GM12878 (cell line): ENCODE measurements around the gene HDAC5. TPM values are rescaled to one million over a fixed set of nuclear protein-coding genes. Genes with fewer than 3 reads are reported as not detected.

Experiments used
- ATAC-seq: fragments of 200-7000 bp; cut with Tn5 transposase; 3 replicates; pipeline ENCODE4 v1.9.1; 2020; ENCODE audit warnings: mild to moderate bottlenecking, moderate library complexity
- BruUV-seq: library from RNA; stranded (reverse); fragments of 400-500 nt; replicated peaks from 2 replicates; lab custom pipeline; 2021; lab: Mats Ljungman, UMichigan
- CTCF ChIA-PET: fragments of 300-600 bp; sonication (Branson Sonifier 250); formaldehyde crosslinking; extraction: SDS; loops from one replicate; lab custom pipeline; 2021; ENCODE audit warnings: inconsistent platforms; lab: Yijun Ruan, JAX
- POLR2A ChIA-PET: fragments of 350-600 bp; formaldehyde crosslinking; extraction: SDS; loops from one replicate; lab custom pipeline; 2021; ENCODE audit warnings: inconsistent platforms; lab: Charles Lee
- RAD21 ChIA-PET: fragments of 300-600 bp; sonication (Branson Sonifier 250); formaldehyde crosslinking; loops from one replicate; lab custom pipeline; 2023; ENCODE audit warnings: antibody characterized with exemption; ENCODE audit not compliant: unreplicated experiment; lab: Charles Lee
- SMC1A ChIA-PET: fragments of 300-600 bp; sonication (Branson Sonifier 250); formaldehyde crosslinking; loops from one replicate; lab custom pipeline; 2023; ENCODE audit not compliant: unreplicated experiment, uncharacterized antibody; lab: Charles Lee
- DNase-seq: peaks from one replicate; pipeline ENCODE4 v3.0.0-alpha.2; 2011; ENCODE audit warnings: low read depth, low spot score
- FAIRE-seq: peaks from 3 replicates; lab custom pipeline; 2011; peaks lifted over from hg19 to GRCh38; lab: Jason Lieb, UNC
- H2AFZ ChIP-seq: 2 replicates; pipeline ENCODE4 v1.6.0; 2011; ENCODE audit warnings: low read depth, low read length, control low read depth; ENCODE audit not compliant: control insufficient read depth
- H3K27ac ChIP-seq: 2 replicates; pipeline ENCODE4 v1.5.1; 2011; ENCODE audit warnings: control low read depth; ENCODE audit not compliant: control insufficient read depth, insufficient read depth
- H3K27me3 ChIP-seq, 2 experiments: replicated peaks in 1 of 2; 2 replicates each; pipeline versions ENCODE4 v1.6.0 to v1.6.1; 2011; ENCODE audit warnings: low read length in 1 of 2; ENCODE audit not compliant: control insufficient read depth in 2 of 2, insufficient read depth in 2 of 2
- H3K36me3 ChIP-seq, 2 experiments: 2 replicates each; pipeline ENCODE4 v1.5.1; 2011; ENCODE audit warnings: low read length in 1 of 2; ENCODE audit not compliant: control insufficient read depth in 2 of 2, insufficient read depth in 2 of 2
- H3K4me1 ChIP-seq: 2 replicates; pipeline ENCODE4 v1.6.1; 2011; ENCODE audit warnings: mild to moderate bottlenecking, low read length, moderate library complexity, mixed read lengths; ENCODE audit not compliant: control insufficient read depth, insufficient read depth
- H3K4me2 ChIP-seq: 2 replicates; pipeline ENCODE4 v1.6.0; 2011; ENCODE audit warnings: control low read depth; ENCODE audit not compliant: control insufficient read depth, insufficient read depth
- H3K4me3 ChIP-seq: fragments of 200-600 bp; sonication (generic); 2 replicates; pipeline ENCODE4 v1.5.1; 2016
- H3K79me2 ChIP-seq: 2 replicates; pipeline ENCODE4 v1.6.0; 2011; ENCODE audit warnings: low read length; ENCODE audit not compliant: control insufficient read depth, insufficient read depth
- H3K9ac ChIP-seq: 2 replicates; pipeline ENCODE4 v1.8.0; 2011; ENCODE audit warnings: low read length, control low read depth, mixed read lengths; ENCODE audit not compliant: control insufficient read depth, insufficient read depth
- H3K9me3 ChIP-seq: replicated peaks from 3 replicates; pipeline ENCODE4 v1.5.1; 2011; ENCODE audit warnings: mild to moderate bottlenecking, low read length; ENCODE audit not compliant: control insufficient read depth, insufficient read depth
- H4K20me1 ChIP-seq: 2 replicates; pipeline ENCODE4 v1.6.0; 2011; ENCODE audit not compliant: control insufficient read depth, insufficient read depth
- BCL3 ChIP-seq: IDR thresholded peaks from 2 replicates; pipeline ENCODE4 v1.6.1; 2011; ENCODE audit warnings: borderline replicate concordance, low read depth, mild to moderate bottlenecking, moderate library complexity, low read length; ENCODE audit not compliant: insufficient read depth, poor library complexity, severe bottlenecking
- BHLHE40 ChIP-seq, 2 experiments: fragments of 450-650 bp in 1 of 2; IDR thresholded peaks; 2 replicates each; pipeline ENCODE4 v1.6.1; 2011 to 2017; ENCODE audit warnings: low read depth in 2 of 2, borderline replicate concordance in 1 of 2, improper control_type of control experiment in 1 of 2, low read length in 1 of 2, mild to moderate bottlenecking in 1 of 2
- MTA2 ChIP-seq: fragments of 450-650 bp; IDR thresholded peaks from 2 replicates; pipeline ENCODE4 v1.6.1; 2016; ENCODE audit warnings: low read depth, mild to moderate bottlenecking, moderate library complexity
- NFXL1 ChIP-seq: fragments of 450-650 bp; IDR thresholded peaks from 2 replicates; pipeline ENCODE4 v1.6.1; 2017; ENCODE audit warnings: antibody characterized with exemption, mild to moderate bottlenecking, borderline replicate concordance
- POLR2A ChIP-seq: IDR thresholded peaks from 2 replicates; pipeline ENCODE4 v1.6.1; 2011; ENCODE audit warnings: low read depth, mild to moderate bottlenecking, low read length
- SPI1 ChIP-seq: IDR thresholded peaks from 2 replicates; pipeline ENCODE4 v1.6.1; 2011; ENCODE audit warnings: low read depth, mild to moderate bottlenecking, low read length, moderate library complexity, borderline replicate concordance; ENCODE audit not compliant: insufficient read depth
- STAT3 ChIP-seq: IDR thresholded peaks from 2 replicates; pipeline ENCODE4 v1.6.1; 2011; ENCODE audit warnings: low read depth, low read length, improper control_type of control experiment
- WGBS: methylation state at CpG from one replicate; pipeline ENCODE4 v1.1.6; 2016; ENCODE audit warnings: low lambda C conversion rate; ENCODE audit not compliant: insufficient replicate concordance, insufficient coverage; ENCODE audit errors: missing lambda C conversion rate; 5-methylcytosine and 5-hydroxymethylcytosine counted together
- in situ Hi-C: fragments of 300-500 bp; cut with MboI; formaldehyde crosslinking; loops from 9 replicates; pipeline ENCODE4 v1.14.3; 2018; ENCODE audit warnings: mixed read lengths
- intact Hi-C: fragments of 100-400 bp; cut with micrococcal nuclease; formaldehyde crosslinking; loops from one replicate; pipeline ENCODE4 v1.14.2; 2022; ENCODE audit not compliant: unreplicated experiment
- polyA plus RNA-seq, 11 experiments: library from polyadenylated mRNA; depleted of rRNA in 4 of 11; unstranded in 6 of 11; stranded (reverse) in 5 of 11; fragments of >200 nt; fragmentation: Nextera tagmentation in 4 of 11; fragmentation: Illumina TruSeq in 1 of 11; extraction: Ambion mirVana in 4 of 11; extraction: Trizol in 1 of 11; gene quantifications; 1 replicate in 1 of 11; 2 replicates in 10 of 11; pipeline versions ENCODE4 v1.2.1 to v1.2.3, GENCODE V29; 2011 to 2016; ENCODE audit warnings: inconsistent platforms in 2 of 11, missing spikeins in 2 of 11, low read depth in 1 of 11
- total RNA-seq, 4 experiments: library from RNA; depleted of rRNA in 3 of 4; stranded (reverse); fragments of >200 nt in 3 of 4; fragmentation: Illumina TruSeq in 1 of 4; extraction: Trizol in 1 of 4; gene quantifications; 2 replicates each; pipeline versions ENCODE4 v1.2.1 to v1.2.3, GENCODE V29; 2013 to 2021
- TF ChIP-seq, protein P1 (sequence below): fragments of 450-650 bp; formaldehyde crosslinking; IDR thresholded peaks from 2 replicates; pipeline ENCODE4 v1.4.0; 2022; ENCODE audit warnings: mild to moderate bottlenecking, moderate library complexity

The HDAC5 gene
- total and polyA plus RNA-seq, 10 of the 15 experiments (the other 5 are each of a cell fraction or from before 2014, with no cell fraction given) = 1.1 to 58.0 (median 27.3) TPM

DNA sequence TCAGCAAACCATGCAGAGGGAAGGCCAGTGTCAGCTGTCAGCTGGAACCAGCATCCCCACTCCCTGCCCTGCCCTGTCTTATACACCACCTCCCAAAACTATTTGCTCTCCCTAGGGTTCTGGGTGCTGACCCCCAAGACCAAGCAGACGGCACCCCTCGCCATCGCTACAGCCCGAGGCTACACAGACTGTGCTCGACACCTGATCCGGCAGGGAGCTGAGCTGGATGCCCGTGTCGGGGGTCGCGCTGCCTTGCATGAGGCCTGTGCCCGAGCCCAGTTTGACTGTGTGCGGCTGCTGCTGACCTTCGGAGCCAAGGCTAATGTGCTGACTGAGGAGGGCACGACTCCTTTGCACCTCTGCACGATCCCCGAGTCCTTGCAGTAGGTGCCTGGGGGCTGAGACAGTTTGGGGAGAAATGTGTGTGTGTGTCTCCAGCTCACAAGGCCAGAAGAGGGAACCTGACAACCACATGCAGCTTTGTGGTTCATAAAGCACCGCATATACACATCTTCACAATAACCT lies 48.6 kb upstream of the HDAC5 start:
- CTCF ChIA-PET = interaction anchor here (0.7 to 5.2 kb wide), 6 partner anchors 14 to 227 kb away, joined by 3 to 56 read pairs (median 4); partner anchors contain the start of gene PPY

More for the DNA sequence above, 48.6 kb upstream of the HDAC5 start:
- Histone ChIP-seq H3K9me3 (no peaks in the 10 kb centered on the region), H2AFZ (no peak overlapping the region), H3K9ac (no peak overlapping the region), H3K4me1 (peaks cover 5% of the 10 kb centered on the region), H3K4me2 (no peak overlapping the region), H3K79me2 (no peaks in the 10 kb centered on the region), H3K36me3 (peaks cover 0 to 4% of the 10 kb centered on the region in 2 experiments; a peak in 3 of 4 replicates), H3K27me3 (no peaks in the 10 kb centered on the region), H3K27ac (no peak overlapping the region), H3K4me3 (no peak overlapping the region), H4K20me1 (no peaks in the 10 kb centered on the region)
- FAIRE-seq = no peak
- ChIA-PET POLR2A (no interaction called here), SMC1A (interaction anchor here (0.8 kb wide), 1 partner anchor 20 kb away, joined by 4 read pairs; no protein-coding TSS in a partner anchor), RAD21 (interaction anchor here (1.1 kb wide), 1 partner anchor 13 kb away, joined by 3 read pairs; no protein-coding TSS in a partner anchor)
- in situ Hi-C loops (no loop called here), intact Hi-C loops (no loop called here)
- TF ChIP-seq BHLHE40 (IDR thresholded peaks at IDR 0.05; ENCODE audit: borderline replicate concordance in 1 of 2, low read depth in 2 of 2, low read length in 1 of 2) = no peak
- TF ChIP-seq STAT3 = no peak
- TF ChIP-seq, protein P1, sequence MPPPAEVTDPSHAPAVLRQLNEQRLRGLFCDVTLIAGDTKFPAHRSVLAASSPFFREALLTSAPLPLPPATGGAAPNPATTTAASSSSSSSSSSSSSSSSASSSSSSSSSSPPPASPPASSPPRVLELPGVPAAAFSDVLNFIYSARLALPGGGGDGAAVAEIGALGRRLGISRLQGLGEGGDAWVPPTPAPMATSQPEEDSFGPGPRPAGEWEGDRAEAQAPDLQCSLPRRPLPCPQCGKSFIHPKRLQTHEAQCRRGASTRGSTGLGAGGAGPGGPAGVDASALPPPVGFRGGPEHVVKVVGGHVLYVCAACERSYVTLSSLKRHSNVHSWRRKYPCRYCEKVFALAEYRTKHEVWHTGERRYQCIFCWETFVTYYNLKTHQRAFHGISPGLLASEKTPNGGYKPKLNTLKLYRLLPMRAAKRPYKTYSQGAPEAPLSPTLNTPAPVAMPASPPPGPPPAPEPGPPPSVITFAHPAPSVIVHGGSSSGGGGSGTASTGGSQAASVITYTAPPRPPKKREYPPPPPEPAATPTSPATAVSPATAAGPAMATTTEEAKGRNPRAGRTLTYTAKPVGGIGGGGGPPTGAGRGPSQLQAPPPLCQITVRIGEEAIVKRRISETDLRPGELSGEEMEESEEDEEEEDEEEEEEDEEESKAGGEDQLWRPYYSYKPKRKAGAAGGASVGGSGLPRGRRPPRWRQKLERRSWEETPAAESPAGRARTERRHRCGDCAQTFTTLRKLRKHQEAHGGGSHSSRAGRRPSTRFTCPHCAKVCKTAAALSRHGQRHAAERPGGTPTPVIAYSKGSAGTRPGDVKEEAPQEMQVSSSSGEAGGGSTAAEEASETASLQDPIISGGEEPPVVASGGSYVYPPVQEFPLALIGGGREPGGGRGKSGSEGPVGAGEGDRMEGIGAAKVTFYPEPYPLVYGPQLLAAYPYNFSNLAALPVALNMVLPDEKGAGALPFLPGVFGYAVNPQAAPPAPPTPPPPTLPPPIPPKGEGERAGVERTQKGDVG (CRISPR knock-in tag) = no peak
- TF ChIP-seq SPI1 = no peak
- 0 out of 2 replicates have a peak, but pooled peaks have one; percentile 33 for TF ChIP-seq POLR2A
- TF ChIP-seq BCL3 = no peak
- TF ChIP-seq MTA2 = no peak
- no peak for TF ChIP-seq NFXL1
- no peak for ATAC-seq
- BruUV-seq = no TSS peak
- DNase-seq = no peak
- 84% methylated on average over 17 of the region's 17 CpGs for WGBS
